HL-60 (cell line): Measurements from ENCODE around the gene SYN1.

Experiments
- DNase-seq, 2 experiments: peaks; one replicate each; pipeline ENCODE4 v3.0.0-alpha.2; 2010 to 2020; ENCODE audit warnings: low read depth in 1 of 2, low spot score in 1 of 2
- H3K27ac ChIP-seq: fragments of 250-450 bp; sonication (Bioruptor Pico); replicated peaks from 2 replicates; pipeline ENCODE4 v1.5.1; 2020; ENCODE audit warnings: mild to moderate bottlenecking, moderate library complexity
- H3K27me3 ChIP-seq: fragments of 250-450 bp; sonication (Bioruptor Pico); 2 replicates; pipeline ENCODE4 v1.5.1; 2021; ENCODE audit warnings: mild to moderate bottlenecking, moderate library complexity; ENCODE audit not compliant: insufficient read depth, poor library complexity, severe bottlenecking
- H3K4me3 ChIP-seq: replicated peaks from 2 replicates; pipeline ENCODE4 v1.5.1; 2011; ENCODE audit warnings: mild to moderate bottlenecking, control low read depth, low read length; ENCODE audit not compliant: insufficient read depth
- GABPA ChIP-seq: IDR thresholded peaks from 2 replicates; pipeline ENCODE4 v1.6.1; 2012; ENCODE audit warnings: low read depth
- POLR2AphosphoS5 ChIP-seq: IDR thresholded peaks from 2 replicates; pipeline ENCODE4 v1.6.1; 2012; ENCODE audit warnings: low read depth
- SPI1 ChIP-seq: IDR thresholded peaks from 2 replicates; pipeline ENCODE4 v1.6.1; 2012; ENCODE audit warnings: low read depth, mild to moderate bottlenecking, borderline replicate concordance
- TF ChIP-seq, protein P1 (sequence below): IDR thresholded peaks from one replicate; pipeline ENCODE4 v1.5.1; 2011; ENCODE audit warnings: low read length, control low read depth, inconsistent platforms; ENCODE audit not compliant: insufficient read depth
- TF ChIP-seq, protein P2 (sequence below): IDR thresholded peaks from 2 replicates; pipeline ENCODE4 v1.6.1; 2012; ENCODE audit warnings: low read depth; ENCODE audit not compliant: insufficient replicate concordance

Gene SYN1

GRCh38 chrX:47577901-47578300, 41.8 kb downstream of the SYN1 start:
- Histone ChIP-seq H3K27me3 (no peaks in the 10 kb centered on the region), H3K27ac (no peak overlapping the region), H3K4me3 (no peak overlapping the region)
- TF ChIP-seq, protein P1, sequence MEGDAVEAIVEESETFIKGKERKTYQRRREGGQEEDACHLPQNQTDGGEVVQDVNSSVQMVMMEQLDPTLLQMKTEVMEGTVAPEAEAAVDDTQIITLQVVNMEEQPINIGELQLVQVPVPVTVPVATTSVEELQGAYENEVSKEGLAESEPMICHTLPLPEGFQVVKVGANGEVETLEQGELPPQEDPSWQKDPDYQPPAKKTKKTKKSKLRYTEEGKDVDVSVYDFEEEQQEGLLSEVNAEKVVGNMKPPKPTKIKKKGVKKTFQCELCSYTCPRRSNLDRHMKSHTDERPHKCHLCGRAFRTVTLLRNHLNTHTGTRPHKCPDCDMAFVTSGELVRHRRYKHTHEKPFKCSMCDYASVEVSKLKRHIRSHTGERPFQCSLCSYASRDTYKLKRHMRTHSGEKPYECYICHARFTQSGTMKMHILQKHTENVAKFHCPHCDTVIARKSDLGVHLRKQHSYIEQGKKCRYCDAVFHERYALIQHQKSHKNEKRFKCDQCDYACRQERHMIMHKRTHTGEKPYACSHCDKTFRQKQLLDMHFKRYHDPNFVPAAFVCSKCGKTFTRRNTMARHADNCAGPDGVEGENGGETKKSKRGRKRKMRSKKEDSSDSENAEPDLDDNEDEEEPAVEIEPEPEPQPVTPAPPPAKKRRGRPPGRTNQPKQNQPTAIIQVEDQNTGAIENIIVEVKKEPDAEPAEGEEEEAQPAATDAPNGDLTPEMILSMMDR, result no peak
- TF ChIP-seq GABPA, result no peak
- no peak for TF ChIP-seq POLR2AphosphoS5
- DNase-seq, result no peak

- H3K4me3 ChIP-seq, result no peak overlapping the region
- no peak overlapping the region for H3K27ac ChIP-seq
- no peak for TF ChIP-seq POLR2AphosphoS5
- TF ChIP-seq, protein P1, result no peak
- no peak for DNase-seq
- H3K27me3 ChIP-seq, result no peaks in the 10 kb centered on the region
These were observed 42.2 kb downstream of the SYN1 start for GRCh38 chrX:47577424-47577823.

DNA sequence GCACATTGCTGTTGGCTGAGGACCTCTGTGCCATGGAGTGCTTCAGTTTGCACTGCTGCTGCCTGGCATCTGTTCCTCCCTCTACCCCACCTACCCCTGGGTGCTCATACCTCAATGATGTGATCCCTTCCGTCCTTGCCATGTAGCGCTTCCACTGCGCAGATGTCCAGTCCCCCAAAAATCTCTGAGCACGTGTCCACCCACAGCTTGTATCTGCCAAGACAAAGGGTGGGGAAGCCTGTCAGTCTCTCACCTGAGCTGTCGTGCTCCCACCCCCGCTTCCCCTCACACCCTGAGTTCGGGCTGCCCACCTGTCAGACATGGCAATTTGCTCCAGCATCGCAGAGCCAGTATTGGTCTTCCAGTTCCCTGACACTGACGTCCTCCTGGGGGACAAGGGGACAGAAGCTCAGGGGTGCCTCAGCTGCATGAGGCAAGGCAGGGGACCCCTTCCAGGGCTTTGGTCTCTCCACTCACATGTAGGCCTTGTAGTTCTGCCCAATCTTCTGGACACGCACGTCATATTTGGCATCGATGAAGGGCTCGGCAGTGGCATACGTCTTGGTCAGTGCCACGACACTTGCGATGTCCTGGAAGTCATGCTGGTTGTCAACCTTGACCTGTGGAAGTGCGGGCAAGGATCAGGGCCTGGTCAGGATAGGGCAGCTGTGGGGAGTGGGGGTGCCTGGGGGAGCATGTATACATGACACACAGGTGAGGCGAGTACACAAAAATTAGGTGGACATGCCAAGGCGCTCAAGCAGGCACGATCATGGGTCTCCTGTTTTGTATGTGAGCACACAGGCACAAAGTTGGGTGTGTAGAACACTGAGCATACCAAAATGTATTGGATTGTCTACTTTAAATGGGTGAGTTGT, 43.4 kb downstream of the SYN1 start:
- H3K27me3 ChIP-seq, result no peaks in the 10 kb centered on the region
- DNase-seq, result no peak
- TF ChIP-seq POLR2AphosphoS5, result no peak
- TF ChIP-seq SPI1, result no peak
- TF ChIP-seq, protein P2, sequence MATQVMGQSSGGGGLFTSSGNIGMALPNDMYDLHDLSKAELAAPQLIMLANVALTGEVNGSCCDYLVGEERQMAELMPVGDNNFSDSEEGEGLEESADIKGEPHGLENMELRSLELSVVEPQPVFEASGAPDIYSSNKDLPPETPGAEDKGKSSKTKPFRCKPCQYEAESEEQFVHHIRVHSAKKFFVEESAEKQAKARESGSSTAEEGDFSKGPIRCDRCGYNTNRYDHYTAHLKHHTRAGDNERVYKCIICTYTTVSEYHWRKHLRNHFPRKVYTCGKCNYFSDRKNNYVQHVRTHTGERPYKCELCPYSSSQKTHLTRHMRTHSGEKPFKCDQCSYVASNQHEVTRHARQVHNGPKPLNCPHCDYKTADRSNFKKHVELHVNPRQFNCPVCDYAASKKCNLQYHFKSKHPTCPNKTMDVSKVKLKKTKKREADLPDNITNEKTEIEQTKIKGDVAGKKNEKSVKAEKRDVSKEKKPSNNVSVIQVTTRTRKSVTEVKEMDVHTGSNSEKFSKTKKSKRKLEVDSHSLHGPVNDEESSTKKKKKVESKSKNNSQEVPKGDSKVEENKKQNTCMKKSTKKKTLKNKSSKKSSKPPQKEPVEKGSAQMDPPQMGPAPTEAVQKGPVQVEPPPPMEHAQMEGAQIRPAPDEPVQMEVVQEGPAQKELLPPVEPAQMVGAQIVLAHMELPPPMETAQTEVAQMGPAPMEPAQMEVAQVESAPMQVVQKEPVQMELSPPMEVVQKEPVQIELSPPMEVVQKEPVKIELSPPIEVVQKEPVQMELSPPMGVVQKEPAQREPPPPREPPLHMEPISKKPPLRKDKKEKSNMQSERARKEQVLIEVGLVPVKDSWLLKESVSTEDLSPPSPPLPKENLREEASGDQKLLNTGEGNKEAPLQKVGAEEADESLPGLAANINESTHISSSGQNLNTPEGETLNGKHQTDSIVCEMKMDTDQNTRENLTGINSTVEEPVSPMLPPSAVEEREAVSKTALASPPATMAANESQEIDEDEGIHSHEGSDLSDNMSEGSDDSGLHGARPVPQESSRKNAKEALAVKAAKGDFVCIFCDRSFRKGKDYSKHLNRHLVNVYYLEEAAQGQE, result no peak
- TF ChIP-seq, protein P1, result no peak
- no peak for TF ChIP-seq GABPA
- H3K27ac ChIP-seq, result no peak overlapping the region
- no peak overlapping the region for H3K4me3 ChIP-seq

DNA sequence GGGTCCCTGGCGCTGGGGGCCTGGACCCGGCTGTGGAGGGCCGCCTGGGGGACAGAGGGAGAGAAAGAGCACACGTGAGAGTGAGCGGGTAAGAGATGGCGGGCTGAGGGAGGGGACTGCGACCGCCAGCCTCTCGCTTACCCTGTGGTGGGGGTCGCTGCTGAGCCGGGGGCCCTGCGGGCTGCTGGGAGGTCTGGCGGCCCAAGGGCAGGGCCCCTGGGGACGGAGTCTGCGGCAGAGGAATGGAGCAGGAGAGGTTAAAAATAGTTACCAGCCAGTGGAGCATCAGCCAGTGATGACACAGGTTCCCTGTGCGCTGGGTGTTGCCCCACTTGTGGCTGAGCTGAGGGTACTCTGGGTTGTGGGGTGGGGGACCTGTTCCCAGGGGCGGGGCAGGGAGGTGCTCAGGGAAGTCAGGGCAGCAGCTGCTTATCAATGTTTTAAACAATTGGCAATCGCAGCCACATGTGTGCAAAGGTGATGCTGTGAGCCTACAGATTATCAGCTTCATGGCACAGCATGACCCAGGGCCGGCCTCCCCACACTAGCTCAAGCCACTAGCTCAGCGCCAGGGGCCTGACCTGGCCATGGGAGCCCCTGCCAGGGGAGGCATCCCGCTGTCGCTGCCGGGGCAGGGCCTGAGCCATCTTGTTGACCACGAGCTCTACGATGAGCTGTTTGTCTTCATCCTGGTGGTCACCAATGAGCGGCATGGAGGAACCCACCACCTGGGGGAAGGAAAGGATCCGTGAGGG, 44.9 kb downstream of the SYN1 start:
- no peak overlapping the region for H3K4me3 ChIP-seq
- H3K27ac ChIP-seq, result no peak overlapping the region
- TF ChIP-seq SPI1, result no peak
- TF ChIP-seq, protein P2, result no peak
- TF ChIP-seq, protein P1, result no peak
- no peak for TF ChIP-seq GABPA
- no peak for TF ChIP-seq POLR2AphosphoS5
- DNase-seq, result no peak
- H3K27me3 ChIP-seq, result no peaks in the 10 kb centered on the region
